HepG2 (cell line): Measurements from ENCODE around the gene SSU72. TPM values are rescaled to one million over a fixed set of nuclear protein-coding genes. Genes with fewer than 3 reads are reported as not detected.
A peak's percentile ranks its signal among the peaks of the same experiment; 100 is the strongest.

Experiments used
- ATF3 ChIP-seq: sonication (generic); formaldehyde crosslinking; IDR thresholded peaks from 2 replicates; pipeline ENCODE4 v1.4.0; 2020; ENCODE audit warnings: missing genetic modification reagents
- ATM ChIP-seq: fragments of 450-650 bp; IDR thresholded peaks from 2 replicates; pipeline ENCODE4 v1.7.1; 2017; ENCODE audit warnings: mild to moderate bottlenecking, borderline replicate concordance
- EED ChIP-seq: sonication (generic); formaldehyde crosslinking; IDR thresholded peaks from 2 replicates; pipeline ENCODE4 v1.5.0; 2020; ENCODE audit warnings: mild to moderate bottlenecking, missing genetic modification reagents
- ELF3 ChIP-seq: IDR thresholded peaks from 2 replicates; pipeline ENCODE4 v1.6.1; 2016; ENCODE audit warnings: missing genetic modification reagents, missing compliant biosample characterization
- FOXK1 ChIP-seq: sonication (generic); formaldehyde crosslinking; IDR thresholded peaks from 2 replicates; pipeline ENCODE4 v1.4.0; 2020; ENCODE audit warnings: low read depth, missing genetic modification reagents, borderline replicate concordance
- GATAD2A ChIP-seq: IDR thresholded peaks from 2 replicates; pipeline ENCODE4 v1.6.1; 2016
- HMG20A ChIP-seq: IDR thresholded peaks from 2 replicates; pipeline ENCODE4 v1.6.1; 2016; ENCODE audit warnings: borderline replicate concordance
- JUNB ChIP-seq: sonication (generic); formaldehyde crosslinking; IDR thresholded peaks from 2 replicates; pipeline ENCODE4 v1.8.0; 2022; ENCODE audit warnings: missing genetic modification reagents, mild to moderate bottlenecking, borderline replicate concordance
- KLF16 ChIP-seq, 2 experiments: sonication (generic) in 1 of 2; formaldehyde crosslinking in 1 of 2; IDR thresholded peaks; 2 replicates each; pipeline versions ENCODE4 v1.6.1 to v1.8.0; 2016 to 2023; ENCODE audit warnings: missing genetic modification reagents in 2 of 2, missing compliant biosample characterization in 1 of 2
- MAFF ChIP-seq: IDR thresholded peaks from 2 replicates; pipeline ENCODE4 v1.6.1; 2011; ENCODE audit warnings: low read depth, low read length, improper control_type of control experiment
- NFYB ChIP-seq: sonication (generic); formaldehyde crosslinking; IDR thresholded peaks from 2 replicates; pipeline ENCODE4 v1.4.0; 2020; ENCODE audit warnings: missing genetic modification reagents
- RARA ChIP-seq: IDR thresholded peaks from 2 replicates; pipeline ENCODE4 v1.6.1; 2016; ENCODE audit warnings: missing genetic modification reagents, missing compliant biosample characterization
- U2AF1 ChIP-seq: fragments of 200-400 bp; formaldehyde crosslinking; optimal IDR thresholded peaks from 2 replicates; pipeline ENCODE3; 2017; ENCODE audit warnings: mild to moderate bottlenecking, low read depth, low read length
- ZFY ChIP-seq: sonication (generic); formaldehyde crosslinking; IDR thresholded peaks from 2 replicates; pipeline ENCODE4 v1.4.0; 2020; ENCODE audit warnings: missing genetic modification reagents
- ZMYM4 ChIP-seq: sonication (generic); formaldehyde crosslinking; IDR thresholded peaks from 2 replicates; pipeline ENCODE4 v1.8.1; 2023; ENCODE audit warnings: mild to moderate bottlenecking, missing genetic modification reagents
- ZNF12 ChIP-seq: sonication (generic); formaldehyde crosslinking; IDR thresholded peaks from 2 replicates; pipeline ENCODE4 v1.5.0; 2020; ENCODE audit warnings: missing genetic modification reagents
- ZNF564 ChIP-seq: sonication (generic); formaldehyde crosslinking; IDR thresholded peaks from 2 replicates; pipeline ENCODE4 v1.8.1; 2023; ENCODE audit warnings: mild to moderate bottlenecking, missing genetic modification reagents
- ZNF580 ChIP-seq: IDR thresholded peaks from 2 replicates; pipeline ENCODE4 v1.6.1; 2016; ENCODE audit warnings: low read depth, borderline replicate concordance
- ZNF644 ChIP-seq: IDR thresholded peaks from 2 replicates; pipeline ENCODE4 v1.6.1; 2016; ENCODE audit warnings: low read depth
- ZNF724P ChIP-seq: sonication (generic); formaldehyde crosslinking; IDR thresholded peaks from 2 replicates; pipeline ENCODE4 v1.8.0; 2022; ENCODE audit warnings: missing genetic modification reagents, borderline replicate concordance
- ZNF749 ChIP-seq: sonication (generic); formaldehyde crosslinking; IDR thresholded peaks from 2 replicates; pipeline ENCODE4 v1.8.0; 2022; ENCODE audit warnings: mild to moderate bottlenecking, missing genetic modification reagents, moderate library complexity, borderline replicate concordance
- ZNF782 ChIP-seq: sonication (generic); formaldehyde crosslinking; IDR thresholded peaks from 2 replicates; pipeline ENCODE4 v1.4.0; 2020; ENCODE audit warnings: missing genetic modification reagents, mild to moderate bottlenecking, borderline replicate concordance
- ZNF839 ChIP-seq: sonication (generic); formaldehyde crosslinking; IDR thresholded peaks from 2 replicates; pipeline ENCODE4 v1.4.0; 2020; ENCODE audit warnings: missing genetic modification reagents, mild to moderate bottlenecking, borderline replicate concordance
- polyA plus RNA-seq, 8 experiments: library from polyadenylated mRNA; depleted of rRNA in 3 of 8; stranded (reverse) in 7 of 8; unstranded in 1 of 8; fragments of >200 nt; fragmentation: Illumina TruSeq in 4 of 8; extraction: Trizol in 4 of 8; gene quantifications; 2 replicates each; pipeline versions ENCODE4 v1.2.1 to v1.2.3, GENCODE V29; 2011 to 2016; ENCODE audit warnings: low read depth in 4 of 8, missing spikeins in 1 of 8, mixed read lengths in 1 of 8; ENCODE audit not compliant: insufficient read depth in 1 of 8
- total RNA-seq, 5 experiments: library from RNA; depleted of rRNA; stranded (reverse); fragments of >200 nt; fragmentation: Illumina TruSeq; extraction: Trizol; gene quantifications; 2 replicates each; pipeline ENCODE4 v1.2.3, GENCODE V29; 2016; ENCODE audit warnings: low read depth in 1 of 5
- TF ChIP-seq, protein P1 (sequence below): IDR thresholded peaks from 2 replicates; pipeline ENCODE4 v1.6.1; 2016; ENCODE audit warnings: mild to moderate bottlenecking, missing biosample characterization, missing genetic modification reagents
- TF ChIP-seq, protein P2 (sequence below): sonication (generic); formaldehyde crosslinking; IDR thresholded peaks from 2 replicates; pipeline ENCODE4 v1.8.0; 2022; ENCODE audit warnings: missing genetic modification reagents, mild to moderate bottlenecking, borderline replicate concordance
- TF ChIP-seq, protein P3 (sequence below): sonication (generic); formaldehyde crosslinking; IDR thresholded peaks from 2 replicates; pipeline ENCODE4; 2020; ENCODE audit warnings: missing genetic modification reagents, mild to moderate bottlenecking, borderline replicate concordance

SSU72 gene
- total and polyA plus RNA-seq, 2 of the 13 experiments (the other 11 are each of a cell fraction or from before 2014, with no cell fraction given), result 42.8 to 67.1 TPM

DNA sequence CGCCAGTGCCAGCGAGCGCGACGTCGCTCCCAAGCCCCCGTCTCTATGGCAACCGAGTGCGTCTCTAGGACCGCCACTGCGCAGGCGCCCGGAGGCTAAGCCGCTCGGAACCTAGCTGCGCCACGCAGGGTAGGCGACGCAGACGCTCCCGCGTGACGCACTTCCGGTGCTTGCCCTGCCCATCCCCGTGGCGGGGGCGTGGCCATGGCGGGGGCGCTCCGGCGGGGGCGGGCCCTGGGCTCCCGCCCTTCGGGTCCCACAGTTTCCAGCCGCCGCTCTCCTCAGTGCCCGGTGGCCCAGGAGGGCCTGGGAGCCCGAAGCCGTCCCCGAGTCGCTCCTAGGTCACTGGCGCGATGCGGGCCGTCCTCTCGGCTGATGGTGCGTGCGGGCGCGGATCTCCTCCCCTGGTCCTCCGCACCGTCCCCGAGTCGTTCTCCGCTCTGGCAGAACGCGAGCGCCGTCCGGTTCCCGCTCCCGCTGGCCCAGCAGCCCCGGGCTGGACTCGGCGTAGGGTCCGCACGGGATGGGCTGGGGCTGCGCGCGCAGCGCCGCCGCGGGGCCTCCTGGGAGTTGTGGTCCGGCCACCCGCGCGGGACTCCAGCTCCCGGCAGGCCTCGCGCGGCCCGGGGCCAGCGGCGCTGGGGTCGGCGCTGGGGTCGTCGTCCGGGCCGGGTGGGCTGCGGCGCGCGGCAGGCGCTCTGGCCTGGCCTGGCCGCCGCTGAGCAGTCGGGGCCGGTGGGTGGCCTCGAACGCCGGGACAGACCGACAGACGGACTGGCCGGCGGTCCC is 40.8 kb upstream of the SSU72 start, which contains the start of gene MIB2 (continued):
- TF ChIP-seq ZNF580 (CRISPR knock-in tag), result peak; percentile 77; the same call in 1 of the 2 replicates
- no peak for TF ChIP-seq ZNF644 (CRISPR knock-in tag)
- peak; percentile 46; the same call in 1 of the 2 replicates for TF ChIP-seq ELF3 (CRISPR knock-in tag)
- no peak for TF ChIP-seq MAFF
- no peak for TF ChIP-seq ZNF839 (CRISPR knock-in tag)
- peak; percentile 53; the same call in 1 of the 2 replicates for TF ChIP-seq ZNF564 (CRISPR knock-in tag)
- TF ChIP-seq ZNF724P, result no peak
- no peak for TF ChIP-seq ATM
- TF ChIP-seq EED (CRISPR knock-in tag), result 0 out of 2 replicates have a peak, but pooled peaks have one; percentile 37
- TF ChIP-seq ZMYM4, result peak; percentile 59; the same call in 1 of the 2 replicates
- peak; percentile 37; the same call in 1 of the 2 replicates for TF ChIP-seq ATF3
- TF ChIP-seq JUNB (CRISPR knock-in tag), result no peak
- TF ChIP-seq RARA, result peak; percentile 18; the same call in 1 of the 2 replicates
- TF ChIP-seq, protein P1, sequence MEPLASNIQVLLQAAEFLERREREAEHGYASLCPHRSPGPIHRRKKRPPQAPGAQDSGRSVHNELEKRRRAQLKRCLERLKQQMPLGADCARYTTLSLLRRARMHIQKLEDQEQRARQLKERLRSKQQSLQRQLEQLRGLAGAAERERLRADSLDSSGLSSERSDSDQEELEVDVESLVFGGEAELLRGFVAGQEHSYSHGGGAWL (CRISPR knock-in tag), result peak; percentile 82
- peak; percentile 55 for TF ChIP-seq NFYB
- peak; percentile 66; the same call in 1 of the 2 replicates for TF ChIP-seq ZNF12
- TF ChIP-seq, protein P2, sequence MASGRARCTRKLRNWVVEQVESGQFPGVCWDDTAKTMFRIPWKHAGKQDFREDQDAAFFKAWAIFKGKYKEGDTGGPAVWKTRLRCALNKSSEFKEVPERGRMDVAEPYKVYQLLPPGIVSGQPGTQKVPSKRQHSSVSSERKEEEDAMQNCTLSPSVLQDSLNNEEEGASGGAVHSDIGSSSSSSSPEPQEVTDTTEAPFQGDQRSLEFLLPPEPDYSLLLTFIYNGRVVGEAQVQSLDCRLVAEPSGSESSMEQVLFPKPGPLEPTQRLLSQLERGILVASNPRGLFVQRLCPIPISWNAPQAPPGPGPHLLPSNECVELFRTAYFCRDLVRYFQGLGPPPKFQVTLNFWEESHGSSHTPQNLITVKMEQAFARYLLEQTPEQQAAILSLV (CRISPR knock-in tag), result peak; percentile 78; the same call in 1 of the 2 replicates
- TF ChIP-seq, protein P3, sequence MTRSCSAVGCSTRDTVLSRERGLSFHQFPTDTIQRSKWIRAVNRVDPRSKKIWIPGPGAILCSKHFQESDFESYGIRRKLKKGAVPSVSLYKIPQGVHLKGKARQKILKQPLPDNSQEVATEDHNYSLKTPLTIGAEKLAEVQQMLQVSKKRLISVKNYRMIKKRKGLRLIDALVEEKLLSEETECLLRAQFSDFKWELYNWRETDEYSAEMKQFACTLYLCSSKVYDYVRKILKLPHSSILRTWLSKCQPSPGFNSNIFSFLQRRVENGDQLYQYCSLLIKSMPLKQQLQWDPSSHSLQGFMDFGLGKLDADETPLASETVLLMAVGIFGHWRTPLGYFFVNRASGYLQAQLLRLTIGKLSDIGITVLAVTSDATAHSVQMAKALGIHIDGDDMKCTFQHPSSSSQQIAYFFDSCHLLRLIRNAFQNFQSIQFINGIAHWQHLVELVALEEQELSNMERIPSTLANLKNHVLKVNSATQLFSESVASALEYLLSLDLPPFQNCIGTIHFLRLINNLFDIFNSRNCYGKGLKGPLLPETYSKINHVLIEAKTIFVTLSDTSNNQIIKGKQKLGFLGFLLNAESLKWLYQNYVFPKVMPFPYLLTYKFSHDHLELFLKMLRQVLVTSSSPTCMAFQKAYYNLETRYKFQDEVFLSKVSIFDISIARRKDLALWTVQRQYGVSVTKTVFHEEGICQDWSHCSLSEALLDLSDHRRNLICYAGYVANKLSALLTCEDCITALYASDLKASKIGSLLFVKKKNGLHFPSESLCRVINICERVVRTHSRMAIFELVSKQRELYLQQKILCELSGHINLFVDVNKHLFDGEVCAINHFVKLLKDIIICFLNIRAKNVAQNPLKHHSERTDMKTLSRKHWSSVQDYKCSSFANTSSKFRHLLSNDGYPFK, result peak; percentile 62; the same call in 1 of the 2 replicates
- no peak; the same call in 1 of the 2 replicates for TF ChIP-seq ZNF749 (CRISPR knock-in tag)
- TF ChIP-seq GATAD2A (CRISPR knock-in tag), result no peak
- peak in 1 of 2 experiments; percentile 47; a peak in 1 of 4 replicates for TF ChIP-seq KLF16 (CRISPR knock-in tag; IDR thresholded peaks at IDR 0.05)
- TF ChIP-seq ZFY (CRISPR knock-in tag), result peak; percentile 97
- no peak for TF ChIP-seq HMG20A (CRISPR knock-in tag)
- no peak for TF ChIP-seq U2AF1
- peak; percentile 73 for TF ChIP-seq FOXK1 (CRISPR knock-in tag)
- peak; percentile 83 for TF ChIP-seq ZNF782
